GM12878 (cell line): ENCODE data around the gene MICALL1.

ENCODE experiments used
- BHLHE40 ChIP-seq, 2 experiments: fragments of 450-650 bp in 1 of 2; IDR thresholded peaks; 2 replicates each; pipeline ENCODE4 v1.6.1; 2011 to 2017; ENCODE audit warnings: low read depth in 2 of 2, borderline replicate concordance in 1 of 2, improper control_type of control experiment in 1 of 2, low read length in 1 of 2, mild to moderate bottlenecking in 1 of 2
- CTCF ChIP-seq, 3 experiments: IDR thresholded peaks in 2 of 3; conservative IDR thresholded peaks in 1 of 3; 2 replicates each; pipeline ENCODE4 v1.5.1; 2011; ENCODE audit warnings: low read depth in 3 of 3, low read length in 3 of 3, mild to moderate bottlenecking in 3 of 3, control low read depth in 2 of 3, moderate library complexity in 2 of 3, inconsistent platforms in 1 of 3, mixed read lengths in 1 of 3; ENCODE audit not compliant: control insufficient read depth in 2 of 3, insufficient read depth in 1 of 3; ENCODE audit errors: extremely low read depth in 1 of 3
- EP300 ChIP-seq, 2 experiments: fragments of 150-350 bp in 1 of 2; IDR thresholded peaks; 2 replicates each; pipeline ENCODE4 v1.6.1; 2011 to 2012; ENCODE audit warnings: low read depth in 2 of 2, low read length in 2 of 2, borderline replicate concordance in 1 of 2, improper control_type of control experiment in 1 of 2, inconsistent platforms in 1 of 2; ENCODE audit not compliant: control insufficient read depth in 1 of 2
- HDAC6 ChIP-seq: fragments of 200-600 bp; sonication (generic); IDR thresholded peaks from one replicate; pipeline ENCODE4 v1.8.0; 2017; ENCODE audit warnings: antibody characterized with exemption; ENCODE audit not compliant: unreplicated experiment
- POLR2A ChIP-seq: IDR thresholded peaks from 2 replicates; pipeline ENCODE4 v1.6.1; 2011; ENCODE audit warnings: low read depth, mild to moderate bottlenecking, low read length
- TARDBP ChIP-seq: IDR thresholded peaks from 2 replicates; pipeline ENCODE4 v1.6.1; 2016; ENCODE audit warnings: borderline replicate concordance
- YBX1 ChIP-seq: fragments of 450-650 bp; IDR thresholded peaks from 2 replicates; pipeline ENCODE4 v1.6.1; 2016; ENCODE audit warnings: antibody characterized with exemption
- TF ChIP-seq, protein P1 (sequence below): IDR thresholded peaks from 2 replicates; pipeline ENCODE4 v1.6.1; 2012; ENCODE audit warnings: low read depth, low read length, improper control_type of control experiment
- TF ChIP-seq, protein P2 (sequence below): IDR thresholded peaks from 2 replicates; pipeline ENCODE4 v1.6.1; 2012; ENCODE audit warnings: low read depth, low read length, improper control_type of control experiment
- TF ChIP-seq, protein P3 (sequence below): fragments of 450-650 bp; IDR thresholded peaks from 2 replicates; pipeline ENCODE4 v1.6.1; 2014; ENCODE audit warnings: mild to moderate bottlenecking

DNA sequence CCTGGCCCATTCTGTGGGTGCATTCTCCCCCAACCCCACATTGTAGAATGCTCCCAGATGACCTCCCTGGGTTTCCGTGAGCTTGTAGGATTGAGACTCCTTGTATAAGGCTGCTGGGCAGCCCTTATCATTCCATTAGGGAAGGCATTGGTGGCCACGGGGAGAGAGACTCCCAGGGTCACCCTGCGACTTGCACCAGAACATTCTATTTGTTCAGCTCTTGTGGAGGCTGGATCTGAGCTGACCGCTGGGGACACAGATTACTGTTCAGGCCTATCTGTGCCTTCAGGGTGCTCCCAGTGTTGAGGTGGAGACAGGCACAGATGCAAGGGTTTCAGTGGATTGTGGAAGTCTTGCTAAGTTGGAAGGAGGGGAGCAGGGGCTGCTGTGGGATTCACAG lies 17.8 kb downstream of the MICALL1 start:
- TF ChIP-seq BHLHE40 (IDR thresholded peaks at IDR 0.05; ENCODE audit: borderline replicate concordance in 1 of 2, low read depth in 2 of 2, low read length in 1 of 2), result no peak
- TF ChIP-seq CTCF (IDR thresholded peaks at IDR 0.05 in 2 of 3, conservative IDR thresholded peaks at IDR 0.05 in 1 of 3; ENCODE audit: control insufficient read depth in 2 of 3, extremely low read depth in 1 of 3, insufficient read depth in 1 of 3, low read depth in 3 of 3, low read length in 3 of 3), result no peak
- no peak for TF ChIP-seq POLR2A
- TF ChIP-seq EP300 (IDR thresholded peaks at IDR 0.05; ENCODE audit: borderline replicate concordance in 1 of 2, control insufficient read depth in 1 of 2, low read depth in 2 of 2, low read length in 2 of 2), result no peak
- TF ChIP-seq, protein P1, sequence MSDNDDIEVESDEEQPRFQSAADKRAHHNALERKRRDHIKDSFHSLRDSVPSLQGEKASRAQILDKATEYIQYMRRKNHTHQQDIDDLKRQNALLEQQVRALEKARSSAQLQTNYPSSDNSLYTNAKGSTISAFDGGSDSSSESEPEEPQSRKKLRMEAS, result no peak
- TF ChIP-seq TARDBP, result no peak
- TF ChIP-seq, protein P2, sequence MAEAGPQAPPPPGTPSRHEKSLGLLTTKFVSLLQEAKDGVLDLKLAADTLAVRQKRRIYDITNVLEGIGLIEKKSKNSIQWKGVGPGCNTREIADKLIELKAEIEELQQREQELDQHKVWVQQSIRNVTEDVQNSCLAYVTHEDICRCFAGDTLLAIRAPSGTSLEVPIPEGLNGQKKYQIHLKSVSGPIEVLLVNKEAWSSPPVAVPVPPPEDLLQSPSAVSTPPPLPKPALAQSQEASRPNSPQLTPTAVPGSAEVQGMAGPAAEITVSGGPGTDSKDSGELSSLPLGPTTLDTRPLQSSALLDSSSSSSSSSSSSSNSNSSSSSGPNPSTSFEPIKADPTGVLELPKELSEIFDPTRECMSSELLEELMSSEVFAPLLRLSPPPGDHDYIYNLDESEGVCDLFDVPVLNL, result no peak
- TF ChIP-seq YBX1, result no peak
- TF ChIP-seq, protein P3, sequence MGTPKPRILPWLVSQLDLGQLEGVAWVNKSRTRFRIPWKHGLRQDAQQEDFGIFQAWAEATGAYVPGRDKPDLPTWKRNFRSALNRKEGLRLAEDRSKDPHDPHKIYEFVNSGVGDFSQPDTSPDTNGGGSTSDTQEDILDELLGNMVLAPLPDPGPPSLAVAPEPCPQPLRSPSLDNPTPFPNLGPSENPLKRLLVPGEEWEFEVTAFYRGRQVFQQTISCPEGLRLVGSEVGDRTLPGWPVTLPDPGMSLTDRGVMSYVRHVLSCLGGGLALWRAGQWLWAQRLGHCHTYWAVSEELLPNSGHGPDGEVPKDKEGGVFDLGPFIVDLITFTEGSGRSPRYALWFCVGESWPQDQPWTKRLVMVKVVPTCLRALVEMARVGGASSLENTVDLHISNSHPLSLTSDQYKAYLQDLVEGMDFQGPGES, result no peak
- TF ChIP-seq HDAC6, result no peak
